GM12878 (cell line): Measurements from ENCODE around the gene AP1M1.

ENCODE experiments used
- ATF3 ChIP-seq: IDR thresholded peaks from 2 replicates; pipeline ENCODE4 v1.6.1; 2011; ENCODE audit warnings: low read depth, mild to moderate bottlenecking, low read length, moderate library complexity, borderline replicate concordance; ENCODE audit errors: extremely low read depth
- EP300 ChIP-seq, 2 experiments: fragments of 150-350 bp in 1 of 2; IDR thresholded peaks; 2 replicates each; pipeline ENCODE4 v1.6.1; 2011 to 2012; ENCODE audit warnings: low read depth in 2 of 2, low read length in 2 of 2, borderline replicate concordance in 1 of 2, improper control_type of control experiment in 1 of 2, inconsistent platforms in 1 of 2; ENCODE audit not compliant: control insufficient read depth in 1 of 2
- JUNB ChIP-seq: IDR thresholded peaks from 2 replicates; pipeline ENCODE4 v1.6.1; 2016; ENCODE audit warnings: antibody characterized with exemption, mild to moderate bottlenecking
- MTA3 ChIP-seq: IDR thresholded peaks from 2 replicates; pipeline ENCODE4 v1.6.1; 2012; ENCODE audit warnings: low read length, inconsistent platforms, borderline replicate concordance
- POLR2AphosphoS2 ChIP-seq: IDR thresholded peaks from 2 replicates; pipeline ENCODE4 v1.6.1; 2011; ENCODE audit warnings: low read depth, mild to moderate bottlenecking, low read length, improper control_type of control experiment, moderate library complexity
- POLR2AphosphoS5 ChIP-seq: IDR thresholded peaks from 2 replicates; pipeline ENCODE4 v1.6.1; 2011; ENCODE audit warnings: mild to moderate bottlenecking, low read length, inconsistent platforms
- RAD21 ChIP-seq: IDR thresholded peaks from 2 replicates; pipeline ENCODE4 v1.6.1; 2011; ENCODE audit warnings: mild to moderate bottlenecking, low read depth, low read length, moderate library complexity; ENCODE audit not compliant: insufficient read depth
- SIN3A ChIP-seq: IDR thresholded peaks from 2 replicates; pipeline ENCODE4 v1.6.1; 2012; ENCODE audit warnings: low read depth, low read length, improper control_type of control experiment
- SUPT20H ChIP-seq: IDR thresholded peaks from 2 replicates; pipeline ENCODE4 v1.6.1; 2011; ENCODE audit warnings: low read depth, mild to moderate bottlenecking, low read length, moderate library complexity, borderline replicate concordance; ENCODE audit not compliant: control insufficient read depth
- TCF7 ChIP-seq: IDR thresholded peaks from 2 replicates; pipeline ENCODE4 v1.6.1; 2014; ENCODE audit warnings: antibody characterized with exemption, borderline replicate concordance
- YY1 ChIP-seq: IDR thresholded peaks from 2 replicates; pipeline ENCODE4 v1.6.1; 2011; ENCODE audit warnings: low read depth, mild to moderate bottlenecking, low read length
- TF ChIP-seq, protein P1 (sequence below), 3 experiments: IDR thresholded peaks in 2 of 3; conservative IDR thresholded peaks in 1 of 3; 2 replicates each; pipeline ENCODE4 v1.5.1; 2011; ENCODE audit warnings: low read depth in 3 of 3, low read length in 3 of 3, mild to moderate bottlenecking in 3 of 3, control low read depth in 2 of 3, moderate library complexity in 2 of 3, inconsistent platforms in 1 of 3, mixed read lengths in 1 of 3; ENCODE audit not compliant: control insufficient read depth in 2 of 3, insufficient read depth in 1 of 3; ENCODE audit errors: extremely low read depth in 1 of 3
- TF ChIP-seq, protein P2 (sequence below): IDR thresholded peaks from 2 replicates; pipeline ENCODE4 v1.6.1; 2012; ENCODE audit warnings: low read length, inconsistent platforms
- TF ChIP-seq, protein P3 (sequence below): fragments of 450-650 bp; IDR thresholded peaks from 2 replicates; pipeline ENCODE4 v1.6.1; 2014; ENCODE audit warnings: mild to moderate bottlenecking

DNA sequence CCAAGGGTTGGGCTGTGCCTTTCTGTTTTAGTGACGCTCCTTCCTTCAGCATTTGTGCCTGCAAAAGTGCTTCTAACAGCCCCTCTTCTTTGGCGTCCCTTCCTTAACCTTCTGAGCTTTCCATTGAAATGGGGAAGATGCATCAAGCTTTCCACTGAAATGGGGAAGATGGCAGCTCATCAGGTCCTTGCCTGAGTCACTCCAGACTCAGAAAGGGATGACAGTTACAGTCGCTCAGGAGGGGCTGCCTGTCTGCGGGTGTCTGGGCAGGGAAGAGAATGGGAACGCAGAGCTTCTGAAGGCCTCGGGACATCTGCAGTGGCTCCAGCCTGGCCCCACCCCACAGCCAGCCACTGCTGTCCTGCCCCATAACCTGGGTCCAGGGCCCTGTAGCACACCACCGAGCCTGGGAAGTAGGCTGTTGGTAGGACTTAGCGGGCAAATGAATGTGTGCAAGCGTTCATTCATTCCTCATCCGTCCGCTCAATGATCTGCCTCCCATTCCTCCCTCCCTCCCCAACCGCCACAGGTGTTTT, 9.8 kb downstream of the AP1M1 start:
- TF ChIP-seq, protein P1, sequence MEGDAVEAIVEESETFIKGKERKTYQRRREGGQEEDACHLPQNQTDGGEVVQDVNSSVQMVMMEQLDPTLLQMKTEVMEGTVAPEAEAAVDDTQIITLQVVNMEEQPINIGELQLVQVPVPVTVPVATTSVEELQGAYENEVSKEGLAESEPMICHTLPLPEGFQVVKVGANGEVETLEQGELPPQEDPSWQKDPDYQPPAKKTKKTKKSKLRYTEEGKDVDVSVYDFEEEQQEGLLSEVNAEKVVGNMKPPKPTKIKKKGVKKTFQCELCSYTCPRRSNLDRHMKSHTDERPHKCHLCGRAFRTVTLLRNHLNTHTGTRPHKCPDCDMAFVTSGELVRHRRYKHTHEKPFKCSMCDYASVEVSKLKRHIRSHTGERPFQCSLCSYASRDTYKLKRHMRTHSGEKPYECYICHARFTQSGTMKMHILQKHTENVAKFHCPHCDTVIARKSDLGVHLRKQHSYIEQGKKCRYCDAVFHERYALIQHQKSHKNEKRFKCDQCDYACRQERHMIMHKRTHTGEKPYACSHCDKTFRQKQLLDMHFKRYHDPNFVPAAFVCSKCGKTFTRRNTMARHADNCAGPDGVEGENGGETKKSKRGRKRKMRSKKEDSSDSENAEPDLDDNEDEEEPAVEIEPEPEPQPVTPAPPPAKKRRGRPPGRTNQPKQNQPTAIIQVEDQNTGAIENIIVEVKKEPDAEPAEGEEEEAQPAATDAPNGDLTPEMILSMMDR (IDR thresholded peaks at IDR 0.05 in 2 of 3, conservative IDR thresholded peaks at IDR 0.05 in 1 of 3; ENCODE audit: control insufficient read depth in 2 of 3, extremely low read depth in 1 of 3, insufficient read depth in 1 of 3, low read depth in 3 of 3, low read length in 3 of 3), result no peak
- TF ChIP-seq ATF3, result no peak
- TF ChIP-seq MTA3, result no peak
- no peak for TF ChIP-seq POLR2AphosphoS2
- TF ChIP-seq YY1, result no peak
- no peak for TF ChIP-seq SIN3A
- TF ChIP-seq, protein P2, sequence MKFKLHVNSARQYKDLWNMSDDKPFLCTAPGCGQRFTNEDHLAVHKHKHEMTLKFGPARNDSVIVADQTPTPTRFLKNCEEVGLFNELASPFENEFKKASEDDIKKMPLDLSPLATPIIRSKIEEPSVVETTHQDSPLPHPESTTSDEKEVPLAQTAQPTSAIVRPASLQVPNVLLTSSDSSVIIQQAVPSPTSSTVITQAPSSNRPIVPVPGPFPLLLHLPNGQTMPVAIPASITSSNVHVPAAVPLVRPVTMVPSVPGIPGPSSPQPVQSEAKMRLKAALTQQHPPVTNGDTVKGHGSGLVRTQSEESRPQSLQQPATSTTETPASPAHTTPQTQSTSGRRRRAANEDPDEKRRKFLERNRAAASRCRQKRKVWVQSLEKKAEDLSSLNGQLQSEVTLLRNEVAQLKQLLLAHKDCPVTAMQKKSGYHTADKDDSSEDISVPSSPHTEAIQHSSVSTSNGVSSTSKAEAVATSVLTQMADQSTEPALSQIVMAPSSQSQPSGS, result no peak
- TF ChIP-seq RAD21, result no peak
- TF ChIP-seq POLR2AphosphoS5, result no peak
- TF ChIP-seq, protein P3, sequence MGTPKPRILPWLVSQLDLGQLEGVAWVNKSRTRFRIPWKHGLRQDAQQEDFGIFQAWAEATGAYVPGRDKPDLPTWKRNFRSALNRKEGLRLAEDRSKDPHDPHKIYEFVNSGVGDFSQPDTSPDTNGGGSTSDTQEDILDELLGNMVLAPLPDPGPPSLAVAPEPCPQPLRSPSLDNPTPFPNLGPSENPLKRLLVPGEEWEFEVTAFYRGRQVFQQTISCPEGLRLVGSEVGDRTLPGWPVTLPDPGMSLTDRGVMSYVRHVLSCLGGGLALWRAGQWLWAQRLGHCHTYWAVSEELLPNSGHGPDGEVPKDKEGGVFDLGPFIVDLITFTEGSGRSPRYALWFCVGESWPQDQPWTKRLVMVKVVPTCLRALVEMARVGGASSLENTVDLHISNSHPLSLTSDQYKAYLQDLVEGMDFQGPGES, result no peak
- no peak for TF ChIP-seq TCF7
- no peak for TF ChIP-seq EP300 (IDR thresholded peaks at IDR 0.05; ENCODE audit: borderline replicate concordance in 1 of 2, control insufficient read depth in 1 of 2, low read depth in 2 of 2, low read length in 2 of 2)
- TF ChIP-seq JUNB, result no peak
- no peak for TF ChIP-seq SUPT20H
